Heart left ventricle (tissue), 13 donors: ENCODE measurements around the gene DUSP1.

ENCODE experiments used
- CTCF ChIP-seq, 12 donors: fragments of 200-600 bp; sonication (generic) in 4 of 12; IDR thresholded peaks; one replicate each; pipeline versions ENCODE4 v1.5.0 to v1.8.0; 2018 to 2022; ENCODE audit warnings: antibody characterized with exemption in 12 of 12, mild to moderate bottlenecking in 5 of 12
- POLR2A ChIP-seq, 2 donors: fragments of 450-650 bp; IDR thresholded peaks; one replicate each; pipeline ENCODE4 v1.6.1; 2017; ENCODE audit warnings: antibody characterized with exemption in 2 of 2, mild to moderate bottlenecking in 2 of 2, moderate library complexity in 2 of 2
- donor health status: ischemic (EF 13 %, LVEDD 7.1; RV severe dilation, severe dysfunction).
- donor health status: DM: no; HTN: yes; CAD: no.
- donor health status: DM: no; HTN: no; CAD: no.
- donor health status: ischemic (EF 25% LVEDD 6.9; RV normal size, moderate dysfunction).
- donor health status: ischemic (EF 25% LVEDD 5.7; RV mildly dilated, moderate dysfunction).
- donor health status: ischemic (EF 35%, LVEDD 5.7; RV mildly dilated, moderate dysfunction).
- donor health status: nonischemic (EF 11% LVEDD 7.7; RV severe dilation, severe dysfunction).
- donor health status: DM: yes; HTN: yes; CAD: no.
- donor health status: PGD.
- donor health status: ischemic (EF 29% LVEDD 5.4; RV normal size, mild dysfunction).
- donor health status: nonischemic (EF 23%, LVEDD 6.1; RV moderate dilation, normal function).

GRCh38 chr5:172805736-172806255 lies 34.8 kb upstream of the DUSP1 start:
- TF ChIP-seq CTCF (IDR thresholded peaks at IDR 0.05) (no peak), POLR2A (IDR thresholded peaks at IDR 0.05) (no peak)
